BJ (cell line): Measurements from ENCODE around the gene DYTN. TPM values are rescaled to one million over a fixed set of nuclear protein-coding genes. Genes with fewer than 3 reads are reported as not detected.
"Not testable (repeated sequence)": the region's sequence is repeated elsewhere in the genome, so short reads cannot be mapped to it uniquely, and the experiment has no call there.

Experiments
- CTCF ChIA-PET: fragments of 350-600 bp; formaldehyde crosslinking; extraction: SDS; loops from one replicate; lab custom pipeline; 2021; ENCODE audit warnings: antibody characterized with exemption, inconsistent platforms; lab: Yijun Ruan, JAX
- POLR2A ChIA-PET: fragments of 300-600 bp; sonication (Branson Sonifier 250); formaldehyde crosslinking; extraction: SDS; loops from one replicate; lab custom pipeline; 2021; ENCODE audit warnings: antibody characterized with exemption; lab: Charles Lee
- DNase-seq: peaks from one replicate; pipeline ENCODE4 v3.0.0-alpha.2; 2011; ENCODE audit warnings: low read depth
- H3K27me3 ChIP-seq: 2 replicates; pipeline ENCODE4 v1.6.0; 2011; ENCODE audit warnings: low read length; ENCODE audit not compliant: control insufficient read depth, insufficient read depth
- H3K36me3 ChIP-seq: 2 replicates; pipeline ENCODE4 v1.5.1; 2011; ENCODE audit warnings: low read length; ENCODE audit not compliant: control insufficient read depth, insufficient read depth
- H3K4me3 ChIP-seq: 2 replicates; pipeline ENCODE4 v1.5.1; 2011; ENCODE audit warnings: low read depth, mild to moderate bottlenecking, control low read depth, low read length
- CTCF ChIP-seq: IDR thresholded peaks from 2 replicates; pipeline ENCODE4 v1.5.1; 2011; ENCODE audit warnings: low read depth, mild to moderate bottlenecking, control low read depth, inconsistent platforms, low read length, moderate library complexity; ENCODE audit not compliant: insufficient read depth
- polyA plus RNA-seq: library from polyadenylated mRNA; depleted of rRNA; stranded (reverse); fragments of >200 nt; gene quantifications from 2 replicates; pipeline ENCODE4 v1.2.3, GENCODE V29; 2011

The DYTN gene
- polyA plus RNA-seq, 1 experiment = not detected

GRCh38 chr2:206728277-206729199 lies 10.3 kb upstream of the DYTN start:
- no peak for TF ChIP-seq CTCF
- POLR2A ChIA-PET = no interaction called here
- Histone ChIP-seq H3K4me3 (no peak overlapping the region), H3K27me3 (no peaks in the 10 kb centered on the region), H3K36me3 (no peaks in the 10 kb centered on the region)
- no peak for DNase-seq
- CTCF ChIA-PET = no interaction called here

- no peak for DNase-seq
- H3K27me3 ChIP-seq = no peaks in the 10 kb centered on the region
- no peaks in the 10 kb centered on the region for H3K36me3 ChIP-seq
- TF ChIP-seq CTCF = no peak
- POLR2A ChIA-PET = no interaction called here
- no peak overlapping the region for H3K4me3 ChIP-seq
- CTCF ChIA-PET = no interaction called here
Measured at GRCh38 chr2:206727287-206727686, 9.1 kb upstream of the DYTN start.

GRCh38 chr2:206723288-206723687 lies 5.1 kb upstream of the DYTN start:
- DNase-seq = no peak
- Histone ChIP-seq H3K27me3 (no peaks in the 10 kb centered on the region), H3K4me3 (no peak overlapping the region), H3K36me3 (no peaks in the 10 kb centered on the region)
- ChIA-PET CTCF (no interaction called here), POLR2A (no interaction called here)
- TF ChIP-seq CTCF = no peak

GRCh38 chr2:206721256-206721920 lies 3.2 kb upstream of the DYTN start:
- POLR2A ChIA-PET = no interaction called here
- CTCF ChIA-PET = no interaction called here
- TF ChIP-seq CTCF = no peak
- Histone ChIP-seq H3K27me3 (no peaks in the 10 kb centered on the region), H3K4me3 (no peak overlapping the region), H3K36me3 (no peaks in the 10 kb centered on the region)
- no peak for DNase-seq

- H3K4me3 ChIP-seq = no peak overlapping the region
- CTCF ChIA-PET = no interaction called here
- no peak for TF ChIP-seq CTCF
- no peak for DNase-seq
- POLR2A ChIA-PET = no interaction called here
- H3K36me3 ChIP-seq = no peaks in the 10 kb centered on the region
- no peaks in the 10 kb centered on the region for H3K27me3 ChIP-seq
Measured at GRCh38 chr2:206716623-206717022, 1.6 kb downstream of the DYTN start.

- CTCF ChIA-PET = interaction anchor here (0.5 kb wide), 1 partner anchor 27 kb away, joined by 3 read pairs; no protein-coding TSS in a partner anchor
- DNase-seq, POLR2A ChIA-PET, H3K36me3 ChIP-seq, H3K4me3 ChIP-seq, H3K27me3 ChIP-seq: not testable (repeated sequence)
Measured at GRCh38 chr2:206715183-206715582, 3.0 kb downstream of the DYTN start.
